WTC11 (cell line): ENCODE results near the gene CSRP3.

ENCODE experiments used
- CREB1 ChIP-seq: sonication (generic); formaldehyde crosslinking; IDR thresholded peaks from 2 replicates; pipeline ENCODE4 v1.8.0; 2023; ENCODE audit warnings: mild to moderate bottlenecking, missing genetic modification reagents
- CTCF ChIP-seq: fragments of 200-600 bp; IDR thresholded peaks from 2 replicates; pipeline ENCODE4 v1.8.0; 2022; ENCODE audit warnings: antibody characterized with exemption
- E2F4 ChIP-seq: sonication (generic); formaldehyde crosslinking; IDR thresholded peaks from 2 replicates; pipeline ENCODE4 v1.8.1; 2022; ENCODE audit warnings: low read depth, mild to moderate bottlenecking, moderate library complexity, missing genetic modification reagents, borderline replicate concordance
- FOXJ3 ChIP-seq: sonication (generic); formaldehyde crosslinking; IDR thresholded peaks from 2 replicates; pipeline ENCODE4 v1.9.0; 2021; ENCODE audit warnings: missing genetic modification reagents, mild to moderate bottlenecking, borderline replicate concordance
- GABPB1 ChIP-seq: sonication (generic); formaldehyde crosslinking; IDR thresholded peaks from 2 replicates; pipeline ENCODE4 v1.8.1; 2023; ENCODE audit warnings: mild to moderate bottlenecking, missing genetic modification reagents
- HMGA2 ChIP-seq: fragments of 250-450 bp; sonication (Bioruptor Pico); IDR thresholded peaks from 2 replicates; pipeline ENCODE4 v1.4.0; 2021; ENCODE audit warnings: mild to moderate bottlenecking, moderate library complexity
- PRDM15 ChIP-seq: sonication (generic); formaldehyde crosslinking; IDR thresholded peaks from 2 replicates; pipeline ENCODE4 v1.8.0; 2022; ENCODE audit warnings: missing genetic modification reagents
- SMAD4 ChIP-seq: sonication (generic); formaldehyde crosslinking; IDR thresholded peaks from 2 replicates; pipeline ENCODE4 v1.8.0; 2022; ENCODE audit warnings: mild to moderate bottlenecking, missing genetic modification reagents
- TEAD4 ChIP-seq: sonication (generic); formaldehyde crosslinking; IDR thresholded peaks from 2 replicates; pipeline ENCODE4 v1.8.0; 2022; ENCODE audit warnings: mild to moderate bottlenecking, missing genetic modification reagents
- USF2 ChIP-seq: sonication (generic); formaldehyde crosslinking; IDR thresholded peaks from 2 replicates; pipeline ENCODE4 v1.8.1; 2023; ENCODE audit warnings: mild to moderate bottlenecking, missing genetic modification reagents, moderate library complexity
- ZNF138 ChIP-seq: sonication (generic); formaldehyde crosslinking; conservative IDR thresholded peaks from 2 replicates; pipeline ENCODE4 v1.8.1; 2022; ENCODE audit warnings: mild to moderate bottlenecking, moderate library complexity, missing genetic modification reagents
- ZNF423 ChIP-seq: fragments of 250-450 bp; sonication (Bioruptor Pico); IDR thresholded peaks from 2 replicates; pipeline ENCODE4 v2.1.2; 2022; ENCODE audit warnings: mild to moderate bottlenecking, moderate library complexity

GRCh38 chr11:19161651-19162050 lies 40.1 kb downstream of the CSRP3 start:
- no peak for TF ChIP-seq CTCF
- TF ChIP-seq SMAD4 = no peak
- TF ChIP-seq CREB1 (CRISPR knock-in tag) = no peak
- TF ChIP-seq E2F4 (CRISPR knock-in tag) = no peak
- TF ChIP-seq ZNF138 (CRISPR knock-in tag) = no peak
- TF ChIP-seq TEAD4 (CRISPR knock-in tag) = no peak
- TF ChIP-seq ZNF423 (CRISPR knock-in tag) = no peak
- TF ChIP-seq PRDM15 = no peak
- no peak for TF ChIP-seq USF2
- no peak for TF ChIP-seq GABPB1
- TF ChIP-seq FOXJ3 = no peak
- no peak for TF ChIP-seq HMGA2 (CRISPR knock-in tag)
